Pancreas (tissue), 10 donors: ENCODE measurements around the gene SPECC1L. TPM values are rescaled to one million over a fixed set of nuclear protein-coding genes. Genes with fewer than 3 reads are reported as not detected.

Experiments used
- ATAC-seq, 4 donors: fragments of 200-7000 bp; cut with Tn5 transposase; one replicate each; pipeline versions ENCODE4 v1.8.0 to v1.9.1; 2020; ENCODE audit warnings: mild to moderate bottlenecking in 4 of 4, moderate library complexity in 4 of 4
- DNase-seq, 6 donors: peaks; one replicate each; pipeline ENCODE4 v3.0.0-alpha.2; 2020
- FAIRE-seq: peaks from 2 replicates; lab custom pipeline; 2012; peaks lifted over from hg19 to GRCh38; lab: Jason Lieb, UNC
- H3K27ac ChIP-seq, 4 donors: fragments of 200-600 bp; sonication (generic); 1 replicate in 3 of 4; 2 replicates in 1 of 4; pipeline versions ENCODE4 v1.5.0 to v1.8.0; 2020
- H3K27me3 ChIP-seq, 4 donors: fragments of 200-600 bp; one replicate each; pipeline ENCODE4 v1.8.0; 2021
- H3K36me3 ChIP-seq, 3 donors: fragments of 200-600 bp; sonication (generic) in 1 of 3; one replicate each; pipeline versions ENCODE4 v1.5.0 to v1.8.0; 2020 to 2021
- H3K4me1 ChIP-seq, 3 donors: fragments of 200-600 bp; one replicate each; pipeline ENCODE4 v1.8.0; 2021
- H3K4me3 ChIP-seq, 4 donors: fragments of 200-600 bp; sonication (generic) in 2 of 4; one replicate each; pipeline versions ENCODE4 v1.5.0 to v1.8.0; 2020 to 2021
- H3K9me3 ChIP-seq, 4 donors: fragments of 200-600 bp; one replicate each; pipeline ENCODE4 v1.8.0; 2021
- CTCF ChIP-seq, 4 donors: fragments of 200-600 bp; sonication (generic) in 3 of 4; IDR thresholded peaks; one replicate each; pipeline versions ENCODE4 v1.5.0 to v1.8.0; 2021; ENCODE audit warnings: antibody characterized with exemption in 4 of 4
- WGBS, 2 donors: extraction: QIAGEN DNeasy Blood & Tissue Kit; methylation state at CpG; one replicate each; pipeline ENCODE4 v1.1.7; 2013; 5-methylcytosine and 5-hydroxymethylcytosine counted together
- intact Hi-C, 3 donors: fragments of 100-400 bp; cut with DNase I; formaldehyde crosslinking; loops; one replicate each; pipeline versions ENCODE4 v1.11.1 to v1.14.2; 2022
- polyA plus RNA-seq, 2 donors: library from polyadenylated mRNA; stranded (reverse); fragments of 200-250 nt; gene quantifications; one replicate each; pipeline ENCODE4 v1.2.3, GENCODE V29; 2013
- total RNA-seq, 6 donors: library from RNA; stranded (reverse); fragmentation: NEBNext Ultra II Directional in 4 of 6; extraction: Animal tissue kit (Norgen Biotek cat#: 25700) in 4 of 6; gene quantifications; one replicate each; pipeline versions ENCODE4 v1.2.1 to v1.2.4, GENCODE V29; 2021 to 2023
- donor health status: healthy with polysubstance abuse.
- donor health status: DM: no; HTN: no; CAD: no; lungs with moderate emphysema.
- donor health status: DM: no; HTN: no; CAD: no.
- donor health status: control.
- donor health status: control.
- donor health status: Bipolar disorder and iron deficiency.
- donor health status: DM: yes; HTN: yes; CAD: no.
- donor health status: DM: no; HTN: no; CAD: no.
- donor health status: DM: no; HTN: no; CAD: no.
- donor health status: DM: yes; HTN: yes; CAD: no.

SPECC1L gene
- total and polyA plus RNA-seq, 8 donors = 8.6 to 36.3 (median 26.5) TPM

GRCh38 chr22:24392218-24392931 lies 121.7 kb downstream of the SPECC1L start:
- no peaks in the 10 kb centered on the region for H3K4me1 ChIP-seq
- 88 to 93% methylated on average over 4 of the region's 4 CpGs for WGBS, 2 donors
- no peak for ATAC-seq
- TF ChIP-seq CTCF (IDR thresholded peaks at IDR 0.05) = no peak
- no peaks in the 10 kb centered on the region for H3K9me3 ChIP-seq
- no peak overlapping the region for H3K27ac ChIP-seq
- no peak for DNase-seq
- no peak for FAIRE-seq
- no peaks in the 10 kb centered on the region for H3K27me3 ChIP-seq
- no peaks in the 10 kb centered on the region for H3K36me3 ChIP-seq
- H3K4me3 ChIP-seq = no peak overlapping the region
- intact Hi-C loops = no loop called here

GRCh38 chr22:24393012-24393559 lies 122.5 kb downstream of the SPECC1L start:
- Histone ChIP-seq H3K4me3 (no peak overlapping the region), H3K27ac (no peak overlapping the region), H3K4me1 (no peaks in the 10 kb centered on the region), H3K27me3 (no peaks in the 10 kb centered on the region), H3K36me3 (peaks cover 0 to 3% (median 0%) of the 10 kb centered on the region in 3 donors), H3K9me3 (no peaks in the 10 kb centered on the region)
- no peak for TF ChIP-seq CTCF (IDR thresholded peaks at IDR 0.05)
- FAIRE-seq = no peak
- no peak for DNase-seq
- no peak for ATAC-seq
- intact Hi-C loops = no loop called here
- WGBS, 2 donors = 90 to 93% methylated on average over 2 of the region's 2 CpGs

GRCh38 chr22:24393848-24394247 lies 123.2 kb downstream of the SPECC1L start:
- no peaks in the 10 kb centered on the region for H3K4me1 ChIP-seq
- FAIRE-seq = no peak
- intact Hi-C loops = no loop called here
- ATAC-seq = no peak
- H3K36me3 ChIP-seq = peaks cover 0 to 5% (median 3%) of the 10 kb centered on the region in 3 donors
- 81 to 90% methylated on average over 3 of the region's 3 CpGs for WGBS, 2 donors
- H3K27ac ChIP-seq = no peak overlapping the region
- DNase-seq = no peak
- TF ChIP-seq CTCF (IDR thresholded peaks at IDR 0.05) = no peak
- no peak overlapping the region for H3K4me3 ChIP-seq
- H3K9me3 ChIP-seq = no peaks in the 10 kb centered on the region
- no peaks in the 10 kb centered on the region for H3K27me3 ChIP-seq

- Histone ChIP-seq H3K27ac (no peak overlapping the region), H3K9me3 (no peaks in the 10 kb centered on the region), H3K4me3 (no peak overlapping the region), H3K27me3 (no peaks in the 10 kb centered on the region), H3K36me3 (peaks cover 0 to 6% (median 3%) of the 10 kb centered on the region in 3 donors), H3K4me1 (no peaks in the 10 kb centered on the region)
- DNase-seq (no peak), ATAC-seq (no peak), FAIRE-seq (no peak)
- 90 to 91% methylated on average over 2 of the region's 2 CpGs for WGBS, 2 donors
- intact Hi-C loops = no loop called here
- no peak for TF ChIP-seq CTCF (IDR thresholded peaks at IDR 0.05)
These were observed 123.6 kb downstream of the SPECC1L start for GRCh38 chr22:24394254-24394653.

- DNase-seq (no peak), FAIRE-seq (no peak), ATAC-seq (no peak)
- H3K36me3 ChIP-seq = peaks cover 0 to 6% (median 3%) of the 10 kb centered on the region in 3 donors
- H3K9me3 ChIP-seq = no peaks in the 10 kb centered on the region
- no peak for TF ChIP-seq CTCF (IDR thresholded peaks at IDR 0.05)
- peaks cover 0 to 20% (median 6%) of the 10 kb centered on the region in 3 donors for H3K4me1 ChIP-seq
- H3K27ac ChIP-seq = no peak overlapping the region
- H3K27me3 ChIP-seq = no peaks in the 10 kb centered on the region
- H3K4me3 ChIP-seq = no peak overlapping the region
- intact Hi-C loops = no loop called here
These were observed 127.8 kb downstream of the SPECC1L start for GRCh38 chr22:24398409-24398808.
